ENCODE data around the gene GRP. TPM values are rescaled to one million over a fixed set of nuclear protein-coding genes. Genes with fewer than 3 reads are reported as not detected.

Gene GRP
- total RNA-seq, 4 donors from 2014 or later = 0.67 to 8.6 (median 2.9) TPM; not detected in 1

DNA sequence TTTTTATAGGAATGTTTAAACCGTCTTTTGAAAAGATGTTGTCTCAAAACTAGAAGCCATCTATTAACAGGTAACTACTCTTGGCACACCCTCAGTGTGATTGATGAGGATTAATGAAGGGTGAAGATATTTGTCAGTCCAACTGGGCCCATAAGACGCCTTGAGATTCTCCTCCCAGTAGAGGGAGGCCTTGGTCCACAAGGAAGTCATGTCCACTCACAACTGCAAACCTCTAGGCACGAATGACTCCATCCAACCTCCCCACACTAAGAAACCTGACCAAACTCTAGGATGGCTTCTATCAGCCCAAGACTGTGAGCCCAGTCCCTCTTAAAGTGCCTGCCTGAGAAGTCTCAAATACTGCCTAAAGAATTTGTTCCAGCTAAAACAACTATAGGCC, 19.2 kb upstream of the GRP start:
- DNase-seq = no peak
- TF ChIP-seq, protein P1, sequence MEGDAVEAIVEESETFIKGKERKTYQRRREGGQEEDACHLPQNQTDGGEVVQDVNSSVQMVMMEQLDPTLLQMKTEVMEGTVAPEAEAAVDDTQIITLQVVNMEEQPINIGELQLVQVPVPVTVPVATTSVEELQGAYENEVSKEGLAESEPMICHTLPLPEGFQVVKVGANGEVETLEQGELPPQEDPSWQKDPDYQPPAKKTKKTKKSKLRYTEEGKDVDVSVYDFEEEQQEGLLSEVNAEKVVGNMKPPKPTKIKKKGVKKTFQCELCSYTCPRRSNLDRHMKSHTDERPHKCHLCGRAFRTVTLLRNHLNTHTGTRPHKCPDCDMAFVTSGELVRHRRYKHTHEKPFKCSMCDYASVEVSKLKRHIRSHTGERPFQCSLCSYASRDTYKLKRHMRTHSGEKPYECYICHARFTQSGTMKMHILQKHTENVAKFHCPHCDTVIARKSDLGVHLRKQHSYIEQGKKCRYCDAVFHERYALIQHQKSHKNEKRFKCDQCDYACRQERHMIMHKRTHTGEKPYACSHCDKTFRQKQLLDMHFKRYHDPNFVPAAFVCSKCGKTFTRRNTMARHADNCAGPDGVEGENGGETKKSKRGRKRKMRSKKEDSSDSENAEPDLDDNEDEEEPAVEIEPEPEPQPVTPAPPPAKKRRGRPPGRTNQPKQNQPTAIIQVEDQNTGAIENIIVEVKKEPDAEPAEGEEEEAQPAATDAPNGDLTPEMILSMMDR (IDR thresholded peaks at IDR 0.05) = no peak
- Histone ChIP-seq H3K4me3 (replicated peaks in 1 of 3) (no peak overlapping the region), H3K4me1 (no peaks in the 10 kb centered on the region), H3K27ac (no peak overlapping the region), H3K9me3 (no peaks in the 10 kb centered on the region), H3K27me3 (no peaks in the 10 kb centered on the region), H3K36me3 (no peaks in the 10 kb centered on the region)
- intact Hi-C loops (cut with DNase I) = no loop called here
- WGBS, 2 donors = 79 to 97% methylated on average over 3 of the region's 3 CpGs

DNA sequence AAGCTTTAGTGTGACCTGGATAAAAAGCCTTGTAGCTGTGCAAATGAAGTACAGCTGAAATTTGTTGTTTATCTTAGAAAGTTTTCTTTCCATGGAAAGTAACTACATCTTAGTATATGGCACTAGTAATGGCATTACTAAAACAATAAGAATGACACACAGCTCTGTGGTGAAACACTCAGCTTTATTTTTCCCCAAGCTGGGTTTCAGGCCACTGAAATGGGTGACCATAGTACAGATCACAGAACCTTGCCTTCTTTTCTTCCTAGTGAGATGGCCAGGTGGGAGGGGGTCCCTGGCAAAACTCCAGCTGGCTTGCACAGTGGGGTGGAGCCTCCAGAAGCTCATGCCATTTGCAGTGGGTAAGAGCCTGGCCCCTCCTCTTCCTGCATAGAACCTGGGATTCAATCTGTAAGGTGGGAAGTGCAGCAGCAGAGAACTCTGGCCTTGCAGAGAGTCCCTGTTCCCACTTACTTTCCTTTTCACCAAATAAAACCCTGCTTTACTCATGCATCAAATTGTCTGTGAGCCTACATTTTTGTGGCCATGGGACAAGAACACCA, 17.6 kb upstream of the GRP start:
- DNase-seq = no peak
- Histone ChIP-seq H3K4me3 (replicated peaks in 1 of 3) (no peak overlapping the region), H3K4me1 (no peaks in the 10 kb centered on the region), H3K36me3 (no peaks in the 10 kb centered on the region), H3K9me3 (no peaks in the 10 kb centered on the region), H3K27me3 (no peaks in the 10 kb centered on the region), H3K27ac (no peak overlapping the region)
- intact Hi-C loops (cut with DNase I) = no loop called here
- TF ChIP-seq, protein P1 (IDR thresholded peaks at IDR 0.05) = no peak
- no peak for TF ChIP-seq POLR2A (IDR thresholded peaks at IDR 0.05)

DNA sequence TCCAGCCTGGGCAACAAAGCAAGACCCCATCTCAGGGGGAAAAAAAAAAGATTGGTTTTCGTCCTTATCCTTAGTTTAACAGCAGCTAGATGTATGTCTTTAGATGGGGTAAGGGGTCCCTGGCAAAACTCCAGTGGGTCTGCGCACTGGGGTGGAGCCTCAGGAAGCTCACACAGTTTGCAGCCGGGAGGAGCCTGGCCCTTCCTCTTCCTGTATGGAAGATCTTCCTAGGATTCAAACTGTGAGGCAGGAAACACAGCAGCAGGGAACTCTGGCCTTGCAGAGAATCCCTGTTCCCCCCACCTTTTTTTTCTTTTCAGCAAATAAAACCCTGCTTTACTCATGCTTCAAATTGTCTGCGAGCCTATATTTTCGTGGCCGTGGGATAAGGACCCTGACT, 12.5 kb upstream of the GRP start:
- no peaks in the 10 kb centered on the region for H3K36me3 ChIP-seq
- no peak overlapping the region for H3K4me3 ChIP-seq (replicated peaks in 1 of 3)
- no peaks in the 10 kb centered on the region for H3K4me1 ChIP-seq
- no peak for DNase-seq
- no peak for TF ChIP-seq POLR2A (IDR thresholded peaks at IDR 0.05)
- TF ChIP-seq, protein P1 (IDR thresholded peaks at IDR 0.05) = no peak
- 74 to 86% methylated on average over 6 of the region's 6 CpGs for WGBS, 2 donors
- intact Hi-C loops (cut with DNase I) = no loop called here
- H3K27me3 ChIP-seq = no peaks in the 10 kb centered on the region
- H3K9me3 ChIP-seq = no peaks in the 10 kb centered on the region
- H3K27ac ChIP-seq = no peak overlapping the region

DNA sequence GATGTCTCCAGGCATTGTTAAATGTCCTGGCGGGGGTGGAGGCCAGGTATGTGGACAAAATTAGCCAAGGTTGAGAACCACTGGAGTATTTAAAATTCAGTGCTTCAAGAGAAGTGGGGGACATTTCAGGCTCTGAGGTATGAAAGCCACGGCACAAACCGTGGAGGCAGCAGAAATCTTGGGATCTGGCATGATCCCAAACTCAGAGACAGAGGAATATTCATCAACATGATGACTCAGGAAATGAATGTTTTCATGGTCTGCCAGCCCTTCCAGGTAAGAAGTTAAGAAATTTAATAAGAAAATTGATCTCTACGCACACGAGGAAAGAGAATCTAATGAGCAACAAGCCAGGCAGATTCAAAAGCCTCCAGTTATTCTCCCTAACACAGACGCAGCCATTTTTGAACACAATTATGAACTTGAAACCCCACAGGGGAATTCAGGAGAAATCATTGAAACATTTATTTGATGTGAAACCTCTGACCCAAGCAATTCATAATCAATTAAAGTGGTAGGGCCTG, 11.3 kb upstream of the GRP start:
- DNase-seq = no peak
- no peaks in the 10 kb centered on the region for H3K9me3 ChIP-seq
- no peak for TF ChIP-seq POLR2A (IDR thresholded peaks at IDR 0.05)
- TF ChIP-seq, protein P1 (IDR thresholded peaks at IDR 0.05) = no peak
- intact Hi-C loops (cut with DNase I) = no loop called here
- H3K4me1 ChIP-seq = no peaks in the 10 kb centered on the region
- no peaks in the 10 kb centered on the region for H3K36me3 ChIP-seq
- no peak overlapping the region for H3K4me3 ChIP-seq (replicated peaks in 1 of 3)
- H3K27ac ChIP-seq = no peak overlapping the region
- no peaks in the 10 kb centered on the region for H3K27me3 ChIP-seq
- 41 to 62% methylated on average over 6 of the region's 6 CpGs for WGBS, 2 donors

DNA sequence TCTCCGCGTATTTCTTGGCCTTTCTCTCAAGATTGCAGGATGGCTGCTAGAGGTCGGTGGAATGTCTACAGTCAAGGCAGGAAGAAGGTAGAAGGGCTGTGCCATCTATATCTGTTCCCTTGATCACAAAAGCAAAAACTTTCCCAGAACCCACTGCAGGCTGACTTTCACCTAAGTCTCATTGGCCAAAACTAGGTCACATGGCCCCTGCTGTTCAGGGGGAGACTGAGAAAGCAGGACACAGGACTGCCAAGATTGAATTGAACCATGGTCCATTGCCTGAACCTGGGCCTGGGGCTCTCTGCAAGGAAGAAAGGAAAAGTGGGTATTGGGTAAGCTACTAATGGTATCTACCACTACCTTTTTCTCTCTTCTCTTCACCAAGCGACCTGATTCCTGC, 9.7 kb upstream of the GRP start:
- H3K36me3 ChIP-seq = no peaks in the 10 kb centered on the region
- no peak overlapping the region for H3K4me3 ChIP-seq (replicated peaks in 1 of 3)
- intact Hi-C loops (cut with DNase I) = no loop called here
- DNase-seq = no peak
- H3K27me3 ChIP-seq = no peaks in the 10 kb centered on the region
- 61 to 95% methylated on average over 4 of the region's 4 CpGs for WGBS, 2 donors
- TF ChIP-seq, protein P1 (IDR thresholded peaks at IDR 0.05) = no peak
- TF ChIP-seq POLR2A (IDR thresholded peaks at IDR 0.05) = no peak
- H3K4me1 ChIP-seq = no peaks in the 10 kb centered on the region
- no peak overlapping the region for H3K27ac ChIP-seq
- no peaks in the 10 kb centered on the region for H3K9me3 ChIP-seq

Measured in thyroid gland (tissue), 4 donors.